Forelimb muscle (tissue), 1 donor: ENCODE results near the gene NBDY. TPM values are rescaled to one million over a fixed set of nuclear protein-coding genes. Genes with fewer than 3 reads are reported as not detected.
"Not testable (repeated sequence)": the region's sequence is repeated elsewhere in the genome, so short reads cannot be mapped to it uniquely, and the experiment has no call there.

Source experiments
- DNase-seq: peaks from one replicate; pipeline ENCODE4 v3.0.0-alpha.2; 2013; ENCODE audit warnings: low read depth
- polyA plus RNA-seq: library from polyadenylated mRNA; unstranded; fragments of 120-200 nt; gene quantifications from one replicate; pipeline ENCODE4 v1.2.1, GENCODE V29; 2013; ENCODE audit not compliant: insufficient read length

NBDY gene
- polyA plus RNA-seq, 1 donor: 39.4 TPM

DNA sequence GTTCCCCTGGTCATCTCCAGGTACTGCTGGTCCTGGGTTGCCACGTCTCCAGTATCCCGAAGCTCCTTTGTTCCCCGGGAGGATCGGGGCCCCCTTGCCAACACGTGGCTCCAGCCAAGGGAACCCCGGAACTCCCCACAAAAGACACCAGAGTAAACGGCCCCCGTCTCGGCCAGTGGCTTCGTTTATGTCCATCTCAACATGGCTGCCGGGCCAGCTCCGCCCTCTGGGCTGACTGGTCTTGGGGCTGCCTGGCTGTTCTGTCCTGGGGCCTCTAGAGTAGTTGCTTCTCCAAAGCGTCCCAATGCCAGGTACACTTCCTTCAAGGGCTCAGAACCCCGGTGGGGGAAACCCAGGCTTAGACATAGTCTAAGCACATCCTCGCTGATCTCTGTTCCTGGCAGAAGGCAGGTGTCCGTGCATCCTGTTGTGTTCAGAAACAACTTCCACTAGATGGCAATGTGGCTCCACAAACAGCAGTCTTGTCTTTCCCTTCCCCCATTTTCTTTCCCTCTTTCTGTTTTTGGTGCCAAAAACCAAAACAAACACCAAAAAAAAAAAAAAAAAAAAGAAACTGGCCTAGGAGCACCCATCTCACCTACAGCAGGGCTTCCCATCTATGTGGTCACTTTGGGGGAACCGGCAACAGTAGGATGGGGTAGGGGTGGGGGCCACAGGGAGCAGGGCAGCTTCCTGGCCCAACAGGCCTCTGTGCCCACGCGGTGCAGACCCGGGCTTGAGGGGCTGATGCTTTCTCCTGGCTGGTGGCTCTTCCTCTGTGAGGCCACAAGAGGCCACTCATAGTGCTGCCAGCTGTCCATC is 35.3 kb downstream of the NBDY start:
- peak; percentile 96 for DNase-seq

DNA sequence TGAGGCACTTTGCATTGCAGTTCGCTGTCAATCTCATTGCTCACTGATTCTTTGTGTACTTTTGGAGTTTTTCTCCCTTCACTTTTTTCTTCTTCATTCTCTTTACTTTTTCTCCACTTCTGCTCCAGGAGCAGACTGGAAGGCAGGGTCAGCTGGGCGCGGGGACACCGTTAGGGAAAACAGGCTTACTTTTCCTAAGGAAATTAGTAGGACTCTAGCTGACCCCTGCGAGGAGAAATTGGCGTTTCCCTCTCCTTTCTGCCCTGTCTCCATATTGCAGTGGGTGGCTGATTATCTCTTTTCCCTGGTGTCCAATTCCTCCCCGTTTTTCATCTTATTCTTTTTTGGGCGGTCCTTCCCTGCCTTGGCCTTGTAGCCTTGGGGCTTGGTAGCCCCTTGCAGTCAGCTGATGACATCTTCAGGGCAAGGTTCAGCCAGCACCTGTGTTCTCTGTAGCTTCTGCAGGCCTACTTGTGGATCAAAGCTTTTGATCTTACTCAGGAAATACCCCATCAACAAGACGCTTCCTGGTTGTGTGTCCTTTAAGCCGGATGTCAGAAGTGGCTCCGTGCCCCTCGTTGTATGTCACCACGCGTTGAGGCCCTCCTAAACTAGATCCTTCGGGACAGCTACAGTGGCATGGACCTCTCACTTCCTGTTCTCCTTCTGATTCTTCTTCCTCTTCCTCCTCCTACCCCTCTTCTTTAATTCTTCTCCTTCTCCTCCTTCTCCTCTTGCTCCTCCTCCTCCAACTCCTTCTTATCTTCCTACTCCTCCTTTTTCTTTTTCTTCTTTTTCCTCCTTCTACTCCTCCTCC is 36.1 kb downstream of the NBDY start:
- no peak for DNase-seq

DNA sequence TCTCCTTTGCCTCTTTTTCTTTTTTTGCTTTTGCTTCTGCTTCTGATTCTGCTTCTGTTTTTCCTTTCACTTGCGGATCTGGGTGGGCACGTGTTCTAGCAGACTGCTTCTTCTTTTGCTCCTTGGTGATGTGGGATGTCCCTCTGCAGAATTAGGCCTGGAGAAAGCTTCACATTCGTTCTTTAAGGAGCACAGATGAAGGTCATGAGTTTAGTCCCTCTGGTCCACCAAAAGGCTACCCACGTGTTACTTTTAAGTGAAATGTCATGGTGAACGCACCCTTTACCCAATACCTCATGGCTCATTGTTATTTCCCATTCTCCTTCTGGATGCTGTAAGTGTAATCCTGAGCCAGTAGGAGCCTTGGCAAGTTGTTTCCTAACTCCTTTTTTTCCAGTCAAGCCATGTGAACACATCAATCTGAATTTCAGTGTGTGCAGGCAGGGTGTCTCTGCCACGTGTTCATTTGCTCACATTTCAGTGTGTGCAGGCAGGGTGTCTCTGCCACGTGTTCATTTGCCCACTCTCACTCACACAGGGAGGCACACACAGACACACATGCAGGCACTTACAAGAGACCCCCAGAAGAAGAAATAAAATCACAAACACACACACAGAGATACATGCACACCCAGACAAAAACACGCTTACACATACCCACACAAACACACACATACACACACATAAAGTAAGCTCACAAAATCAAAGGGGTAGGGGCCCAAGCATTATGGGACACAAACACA is 36.9 kb downstream of the NBDY start:
- DNase-seq: no peak

GRCh38 chrX:56766554-56767347 is 37.7 kb downstream of the NBDY start:
- no peak for DNase-seq

- DNase-seq: not testable (repeated sequence)
Observed at GRCh38 chrX:56767348-56768119, 38.5 kb downstream of the NBDY start.

GRCh38 chrX:56768120-56768660 is 39.1 kb downstream of the NBDY start:
- not testable (repeated sequence) for DNase-seq

DNA sequence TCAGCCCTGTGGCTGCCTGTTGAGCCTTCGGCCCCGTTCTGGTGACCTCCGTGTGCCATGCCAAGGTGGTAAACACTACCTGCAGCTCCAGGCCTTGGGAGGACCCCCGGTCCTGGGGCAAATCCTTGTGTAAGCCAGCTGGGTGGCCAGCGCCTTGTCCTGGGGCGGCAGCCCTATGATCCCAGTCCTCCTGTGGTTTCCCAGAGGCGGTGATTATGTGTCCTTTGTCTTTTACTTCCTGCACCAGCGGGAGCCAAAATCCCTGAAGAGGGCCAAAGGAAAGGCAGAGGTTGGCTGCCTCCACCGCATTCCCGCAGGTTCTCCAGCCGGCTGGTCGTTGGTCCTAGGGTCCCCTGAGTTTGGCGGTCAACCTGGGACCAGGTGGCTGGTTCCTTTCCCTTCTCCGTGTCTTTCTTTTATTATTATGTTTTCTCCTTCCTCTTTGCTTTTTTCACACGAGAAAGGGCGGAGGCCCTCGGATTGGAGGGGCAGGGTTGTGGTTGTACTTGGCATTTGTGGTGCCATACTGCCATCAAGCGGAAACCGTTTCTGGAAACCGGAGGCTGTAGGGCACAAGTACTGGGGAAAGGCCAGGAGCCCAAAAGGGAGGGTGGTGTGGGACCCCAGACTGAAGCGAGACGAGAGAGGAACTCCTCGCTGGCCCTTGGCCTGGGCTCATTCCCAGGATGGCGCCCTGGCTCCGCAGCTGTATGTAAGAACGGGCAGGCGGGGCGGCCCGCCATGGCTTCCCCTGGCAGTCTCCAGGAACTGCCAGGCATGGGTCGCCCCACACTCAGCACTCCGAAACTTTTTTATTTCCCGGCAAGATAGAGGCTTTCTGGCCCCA is 43.9 kb downstream of the NBDY start:
- not testable (repeated sequence) for DNase-seq

DNA sequence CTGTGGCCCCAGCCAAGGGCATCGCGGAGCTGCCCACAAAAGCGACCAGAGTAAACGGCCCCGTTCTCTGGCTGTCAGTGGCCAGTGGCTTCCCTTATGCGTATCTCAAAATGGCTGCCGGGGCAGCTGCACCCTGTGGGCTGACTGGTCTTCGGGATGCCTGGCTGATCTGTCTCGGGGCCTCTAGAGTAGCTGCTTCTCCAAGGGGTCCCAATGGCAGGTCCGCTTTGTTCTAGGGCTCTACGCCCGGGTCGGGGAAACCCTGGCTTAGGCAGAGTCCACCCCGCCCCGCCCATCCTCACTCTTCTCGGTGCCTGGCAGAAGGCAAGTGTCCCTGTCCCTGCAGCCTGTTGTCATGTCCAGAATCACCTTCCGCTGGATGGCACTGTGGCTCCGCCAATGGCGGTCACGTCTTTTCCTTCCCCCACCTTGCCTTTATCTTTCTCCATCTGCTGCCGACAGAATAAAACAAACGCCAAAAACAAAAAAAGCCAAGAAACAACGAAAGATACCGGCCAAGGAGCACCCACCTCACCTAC is 44.5 kb downstream of the NBDY start:
- not testable (repeated sequence) for DNase-seq

- not testable (repeated sequence) for DNase-seq
Observed at GRCh38 chrX:56778099-56778923, 49.3 kb downstream of the NBDY start.

GRCh38 chrX:56778924-56779468 is 50.0 kb downstream of the NBDY start:
- not testable (repeated sequence) for DNase-seq

DNA sequence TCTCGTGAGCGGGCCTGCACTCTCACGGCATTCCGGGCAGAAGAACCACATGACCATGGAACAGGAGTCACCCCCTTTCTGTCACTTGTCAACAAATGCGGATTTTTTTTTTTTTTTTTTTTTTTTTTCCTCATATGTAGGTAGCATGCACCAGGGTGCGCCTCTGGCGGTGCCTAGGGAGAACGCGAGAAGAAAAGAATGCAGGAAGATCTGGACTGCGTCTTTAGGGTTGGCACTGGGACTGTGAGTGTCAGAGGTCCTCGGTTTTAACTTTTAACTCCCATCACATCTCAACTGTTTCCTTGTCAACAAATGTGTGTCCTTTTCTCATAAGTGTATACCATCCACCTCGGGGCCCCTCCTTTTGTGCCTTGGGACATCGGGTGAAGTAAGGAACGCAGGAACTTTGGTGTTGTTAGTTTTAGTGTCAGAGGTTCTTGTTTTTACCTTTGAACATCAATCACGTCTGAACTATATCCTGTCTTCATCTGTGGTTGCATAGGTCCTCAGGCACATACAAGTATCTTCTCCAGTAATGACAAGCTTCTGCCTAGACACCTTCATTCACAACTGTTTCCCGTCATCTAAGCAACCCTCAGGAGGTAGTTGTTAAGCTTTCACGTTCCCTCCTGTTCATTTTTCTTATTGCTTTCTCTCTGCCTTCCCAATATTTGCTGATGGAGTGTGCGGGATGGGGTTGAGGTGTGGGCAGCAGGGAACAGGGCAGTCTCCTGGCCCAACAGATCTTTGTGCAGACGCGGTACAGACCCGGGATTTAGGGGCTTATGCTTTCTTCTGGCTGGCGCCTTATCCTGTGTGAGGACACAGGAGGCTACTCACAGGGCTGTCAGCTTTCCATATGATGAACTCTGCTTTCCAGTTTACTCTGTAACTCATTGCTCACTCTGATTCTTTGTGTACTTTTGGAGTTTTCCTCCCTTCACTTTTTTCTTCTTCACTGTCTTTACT is 51.9 kb downstream of the NBDY start:
- not testable (repeated sequence) for DNase-seq

GRCh38 chrX:56782352-56782751 is 53.3 kb downstream of the NBDY start:
- no peak for DNase-seq

- DNase-seq: no peak
Observed at GRCh38 chrX:56782791-56783449, 53.9 kb downstream of the NBDY start.

- DNase-seq: peak; percentile 84
Observed at GRCh38 chrX:56783450-56783831, 54.4 kb downstream of the NBDY start.

DNA sequence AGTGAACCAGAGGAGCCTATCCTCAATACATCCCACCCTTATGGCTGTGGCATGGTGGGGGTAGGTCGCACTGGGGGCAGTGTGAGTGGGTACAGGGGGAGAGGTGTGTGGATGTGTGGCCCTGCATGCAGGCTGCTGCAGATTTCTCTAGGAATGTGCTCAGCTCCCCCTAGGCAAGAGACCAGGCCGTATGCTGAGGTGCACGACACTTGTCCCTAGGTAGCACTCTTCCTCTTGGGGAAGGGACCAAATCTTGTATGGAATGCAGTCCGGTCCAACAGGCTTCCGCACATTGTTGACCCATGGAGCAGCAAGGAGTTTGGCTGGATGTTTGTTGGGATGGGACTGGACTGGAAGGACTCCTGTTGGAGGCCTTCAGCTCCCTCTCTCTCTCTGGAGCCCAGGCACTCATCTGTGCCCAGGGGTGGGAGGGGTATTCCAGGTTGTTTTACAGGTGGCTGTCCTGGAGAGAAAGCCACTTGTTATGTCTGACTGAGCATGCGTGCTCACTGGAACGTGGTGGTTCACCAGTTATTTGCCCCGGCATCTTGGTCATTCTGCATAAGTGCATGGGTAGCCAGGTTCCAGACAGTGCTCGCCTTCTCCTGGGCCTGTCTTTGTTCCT is 55.1 kb downstream of the NBDY start:
- no peak for DNase-seq

- DNase-seq: no peak
Observed at GRCh38 chrX:56784666-56785065, 55.6 kb downstream of the NBDY start.
